T-helper 1 cell treated with Interleukin-12 subunit alpha and Interleukin-12 subunit beta and Interleukin-4 antibody, amounts not matched to agents 30 ng/mL and 1 ng/mL, for 36 hours (primary cell): ENCODE data around the gene LAMTOR2. TPM values are rescaled to one million over a fixed set of nuclear protein-coding genes. Genes with fewer than 3 reads are reported as not detected.

Experiments used
- intact Hi-C: fragments of 100-400 bp; cut with micrococcal nuclease; formaldehyde crosslinking; loops from one replicate; pipeline ENCODE4 v1.15.1; 2024
- total RNA-seq: library from RNA; stranded (reverse); gene quantifications from 2 replicates; pipeline ENCODE4 v1.2.3, GENCODE V29; 2022

Gene LAMTOR2
- total RNA-seq, 1 donor from 2014 or later: 62.0 TPM

- intact Hi-C loops: no loop called here
These were observed 20.1 kb downstream of the LAMTOR2 start for GRCh38 chr1:156074661-156075060.

DNA sequence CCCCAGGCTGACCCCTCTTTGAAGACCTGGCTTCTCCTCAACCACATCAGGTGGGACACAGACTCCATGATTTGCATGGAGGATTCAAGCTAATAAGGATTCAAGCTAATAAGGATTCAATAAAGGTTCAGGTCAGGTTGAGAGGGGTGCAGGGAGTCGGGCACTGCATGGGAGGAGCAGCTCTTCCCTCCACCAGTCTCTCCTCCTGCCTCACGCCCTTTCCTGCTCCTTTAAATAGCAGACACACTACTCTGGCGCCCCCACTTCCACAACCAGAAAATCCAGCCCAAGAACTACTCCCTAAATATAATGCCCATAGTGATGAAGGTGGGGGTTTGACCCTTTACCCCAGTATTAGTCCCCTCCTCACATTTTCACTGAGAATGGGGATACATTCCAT, 20.6 kb downstream of the LAMTOR2 start:
- intact Hi-C loops: no loop called here

DNA sequence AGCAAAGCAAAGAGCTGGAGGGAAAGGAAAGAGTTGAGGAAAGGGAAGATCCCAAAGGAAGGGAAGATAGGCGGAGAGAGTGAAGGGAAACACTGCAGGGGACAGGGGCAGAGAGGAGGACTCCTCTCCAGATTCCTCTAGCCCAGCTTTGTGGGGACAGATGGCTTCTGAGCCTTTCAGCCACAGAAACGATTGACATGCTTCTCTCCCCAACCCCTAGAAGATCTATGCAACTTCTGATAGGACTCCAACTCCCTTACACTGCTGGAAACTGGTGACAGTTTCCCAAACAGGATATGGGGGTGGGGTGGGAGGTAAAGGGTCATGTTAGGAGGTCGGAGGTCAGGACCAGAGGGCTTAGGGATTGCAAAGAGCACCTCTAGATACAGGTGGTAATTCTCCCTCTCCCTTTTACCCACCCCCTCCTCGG, 21.2 kb downstream of the LAMTOR2 start:
- intact Hi-C loops: no loop called here

DNA sequence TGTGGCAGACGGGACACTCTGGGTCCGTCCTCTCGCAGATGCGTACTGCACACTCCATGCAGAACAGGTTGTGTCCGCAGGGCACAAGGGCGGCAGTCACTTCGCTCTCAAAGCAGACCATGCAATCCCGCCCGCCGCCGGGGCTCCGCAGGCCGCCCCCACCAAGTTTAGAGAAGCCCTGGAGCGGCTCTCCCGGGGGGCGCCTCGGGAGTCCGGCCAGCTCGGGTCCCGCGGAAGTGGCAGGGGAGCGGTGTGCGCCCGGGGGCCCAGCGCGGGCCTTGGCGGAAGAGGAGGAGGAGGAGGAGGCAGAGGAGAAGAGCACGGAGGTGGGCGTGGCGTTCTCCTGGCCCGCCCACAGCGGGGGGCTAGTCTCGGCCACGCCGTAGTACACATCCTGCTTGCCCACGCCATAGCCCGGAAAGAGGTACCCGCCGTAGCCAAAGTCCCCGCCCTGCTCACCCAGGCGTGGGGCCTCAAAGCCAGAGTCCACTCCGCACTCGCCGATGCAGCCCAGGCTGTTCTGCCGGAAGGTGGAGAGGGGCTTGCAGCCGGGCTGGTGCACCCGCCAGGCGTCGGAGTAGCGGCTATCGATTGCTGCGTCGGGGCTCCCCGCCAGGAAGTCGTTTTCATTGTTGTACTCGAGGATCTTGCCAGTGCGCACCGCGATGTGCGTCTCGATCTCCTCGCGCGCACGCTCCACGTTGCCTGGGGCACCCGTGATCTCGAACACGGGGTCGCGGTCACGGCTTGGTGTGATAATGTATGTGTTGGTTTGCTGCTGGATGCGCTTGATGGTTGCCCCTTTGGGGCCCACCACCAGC, 22.2 kb downstream of the LAMTOR2 start:
- intact Hi-C loops: no loop called here

DNA sequence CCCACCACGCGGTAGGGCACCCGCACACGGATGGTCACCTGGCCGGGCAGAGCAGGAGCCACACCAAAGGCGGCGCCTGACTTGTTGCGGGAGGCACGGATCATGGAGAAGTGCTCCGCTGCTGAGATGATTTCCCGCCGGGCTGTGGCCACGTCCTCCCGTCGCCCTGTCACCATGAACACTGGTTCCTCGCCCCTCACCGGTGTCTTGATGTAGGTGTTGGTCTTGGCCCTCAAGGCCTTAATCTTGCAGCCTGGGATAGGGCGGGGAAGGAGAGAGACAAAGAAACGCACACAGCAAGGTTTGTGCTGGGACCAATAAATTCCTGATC, 22.8 kb downstream of the LAMTOR2 start:
- intact Hi-C loops: no loop called here

DNA sequence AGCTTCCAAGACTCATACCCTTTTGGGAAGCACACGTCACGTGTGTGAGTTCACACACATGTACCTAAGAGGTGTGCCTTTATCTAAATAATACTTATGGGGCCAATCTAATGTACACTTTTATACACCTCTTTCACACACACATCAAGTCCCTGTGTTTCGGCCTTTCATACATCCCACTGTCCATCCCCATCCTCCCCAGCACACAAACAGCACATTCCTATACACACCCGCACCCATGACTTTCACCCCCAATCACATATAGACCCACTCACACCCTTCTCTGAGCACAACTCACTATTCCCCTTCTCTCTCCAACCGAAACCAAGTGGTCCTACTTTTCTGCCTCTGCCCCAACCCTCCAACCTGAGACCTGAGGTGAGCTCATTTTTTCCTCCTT, 24.1 kb downstream of the LAMTOR2 start:
- intact Hi-C loops: no loop called here

DNA sequence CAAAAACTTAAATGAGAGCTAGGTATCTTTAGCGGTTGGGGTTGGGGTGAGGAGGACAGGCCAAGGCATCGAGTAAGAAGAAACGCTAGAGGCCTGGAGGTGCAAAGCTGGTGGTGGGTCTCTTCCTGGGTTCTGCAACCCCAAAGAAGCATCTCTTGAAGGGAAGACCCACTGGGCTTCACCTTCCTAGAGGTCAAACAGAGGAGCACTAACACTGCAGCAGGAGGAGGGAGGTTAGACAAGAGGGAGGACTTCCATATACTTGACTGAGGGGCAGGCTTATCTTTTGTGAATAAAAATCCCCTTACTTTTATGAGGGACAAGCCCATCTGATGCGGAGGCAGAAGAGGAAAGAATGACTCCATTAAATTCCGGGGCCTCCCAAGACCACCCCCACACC, 25.2 kb downstream of the LAMTOR2 start:
- intact Hi-C loops: no loop called here

DNA sequence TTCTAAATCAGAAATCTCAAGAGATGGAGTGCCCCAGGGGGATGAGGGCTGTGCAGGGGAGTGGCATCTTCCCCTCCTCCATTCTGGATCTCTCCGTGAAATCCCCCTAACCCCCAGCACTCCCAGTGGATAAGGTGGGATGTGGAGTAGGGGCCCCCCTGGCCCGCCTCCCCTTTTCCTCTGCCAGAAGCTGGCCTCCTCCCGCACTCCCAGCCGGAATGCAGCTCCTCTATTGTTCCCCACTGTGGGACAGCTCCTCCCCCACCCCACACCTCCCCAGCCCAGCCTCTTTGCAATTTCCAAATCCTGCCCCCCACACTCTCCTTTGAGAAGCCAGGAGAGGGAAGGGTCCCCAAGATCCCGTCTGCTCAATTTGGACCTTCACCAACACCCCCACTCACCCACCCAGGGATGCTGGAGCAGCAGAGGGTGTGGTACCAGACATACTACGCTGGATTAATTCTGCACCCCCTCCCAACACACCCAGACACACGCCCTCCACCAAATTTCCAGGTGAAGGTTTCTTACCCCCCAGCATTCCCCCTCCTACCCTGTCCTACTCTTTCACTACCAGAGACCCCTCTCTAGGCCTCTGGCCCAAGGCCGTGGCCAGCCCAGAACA, 25.8 kb downstream of the LAMTOR2 start:
- intact Hi-C loops: no loop called here

- intact Hi-C loops: no loop called here
These were observed 26.2 kb downstream of the LAMTOR2 start for GRCh38 chr1:156080863-156081179.

DNA sequence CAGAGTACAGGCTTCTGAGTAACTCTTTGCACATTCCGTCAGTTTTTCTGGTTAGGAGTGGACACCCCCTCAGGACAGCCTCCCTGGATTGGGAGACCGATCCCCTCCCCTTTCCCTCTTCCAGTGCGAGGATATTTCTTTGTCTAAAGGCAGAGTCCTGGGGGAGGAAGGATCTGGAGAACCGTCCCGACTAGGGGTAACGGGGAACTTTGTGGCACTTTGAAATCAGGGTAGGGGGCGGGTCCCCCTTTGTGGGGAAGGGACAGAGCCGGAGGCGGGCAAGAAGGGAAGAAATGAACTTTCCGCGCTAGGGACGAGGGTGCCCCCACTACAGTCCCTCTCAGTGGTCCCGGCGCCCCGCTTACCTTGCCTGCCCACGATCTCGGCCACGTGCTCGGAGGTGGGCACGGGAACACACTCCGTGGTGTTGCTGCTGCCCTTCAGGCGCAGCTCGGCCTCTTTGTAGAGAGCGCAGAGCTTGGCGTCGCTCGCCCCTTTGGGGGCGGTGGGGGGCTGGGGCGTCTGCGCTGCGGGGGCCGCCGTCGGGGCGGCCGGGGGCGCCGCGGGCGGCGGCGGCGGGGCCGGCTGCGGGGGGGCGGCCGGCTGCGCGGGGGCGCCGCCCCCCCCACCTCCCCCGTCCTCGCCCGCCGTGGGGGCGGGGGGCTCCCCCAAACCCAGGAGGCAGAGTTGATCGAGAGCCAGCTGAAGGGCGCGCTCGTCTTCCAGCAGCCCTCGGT, 26.8 kb downstream of the LAMTOR2 start:
- intact Hi-C loops: no loop called here

DNA sequence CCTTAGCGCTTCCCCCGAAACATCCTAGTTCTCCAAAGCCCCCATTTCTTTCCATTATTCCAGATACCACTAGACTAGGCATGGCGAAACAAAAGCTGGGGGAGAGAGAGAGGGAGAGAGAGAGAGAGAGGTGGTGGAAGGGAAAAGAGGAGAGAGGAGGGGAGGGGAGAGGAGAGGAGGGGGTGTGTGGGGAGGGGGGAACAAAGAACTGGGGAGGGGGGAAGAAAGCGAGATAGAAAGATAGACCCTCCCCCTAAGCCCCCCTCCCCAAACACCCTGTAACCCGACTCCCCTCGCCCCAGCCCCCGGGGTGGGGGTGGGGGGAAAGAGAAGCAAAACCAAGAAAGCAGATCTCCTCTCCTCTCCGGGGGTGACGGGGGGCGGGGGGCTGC, 27.3 kb downstream of the LAMTOR2 start:
- intact Hi-C loops: loop anchor here (1.0 kb wide), 2 partner anchors 28 to 61 kb away; partner anchors contain the start of gene LAMTOR2

- intact Hi-C loops: loop anchor here (1.0 kb wide), 2 partner anchors 28 to 61 kb away; partner anchors contain the start of gene LAMTOR2
These were observed 27.9 kb downstream of the LAMTOR2 start, which contains the start of gene MEX3A for GRCh38 chr1:156082309-156083091. MEX3A (minus strand) TSS chr1:156082465; CDS start chr1:156081998, 467 bp downstream.

GRCh38 chr1:156083800-156084790, 29.5 kb downstream of the LAMTOR2 start:
- intact Hi-C loops: no loop called here

GRCh38 chr1:156086256-156086662, 31.7 kb downstream of the LAMTOR2 start:
- intact Hi-C loops: no loop called here

DNA sequence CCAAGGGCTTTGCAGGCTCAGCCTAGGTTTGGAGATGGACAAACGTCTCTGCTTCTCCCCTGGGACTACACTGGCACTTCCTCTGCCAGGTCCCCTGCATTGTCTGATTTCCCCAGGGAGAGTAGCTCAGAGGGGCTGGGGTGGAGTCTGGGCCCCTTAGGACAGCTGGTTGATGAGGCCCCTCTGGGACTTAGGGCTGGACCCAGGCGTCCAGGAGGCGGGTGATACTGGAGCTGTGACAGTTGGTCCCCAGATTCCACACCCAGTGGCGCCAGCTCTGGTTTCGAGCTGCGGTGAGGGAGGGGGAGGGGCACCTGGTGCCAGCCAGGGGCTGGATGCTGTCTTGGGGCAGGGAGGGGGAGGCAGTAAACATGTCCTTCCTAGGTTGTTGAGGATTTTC, 35.1 kb downstream of the LAMTOR2 start:
- intact Hi-C loops: loop anchor here (1.0 to 2.0 kb wide), 3 partner anchors 41 to 229 kb away; no protein-coding TSS in a partner anchor

- intact Hi-C loops: loop anchor here (1.0 to 2.0 kb wide), 3 partner anchors 40 to 229 kb away; no protein-coding TSS in a partner anchor
These were observed 35.7 kb downstream of the LAMTOR2 start for GRCh38 chr1:156090138-156090839.

DNA sequence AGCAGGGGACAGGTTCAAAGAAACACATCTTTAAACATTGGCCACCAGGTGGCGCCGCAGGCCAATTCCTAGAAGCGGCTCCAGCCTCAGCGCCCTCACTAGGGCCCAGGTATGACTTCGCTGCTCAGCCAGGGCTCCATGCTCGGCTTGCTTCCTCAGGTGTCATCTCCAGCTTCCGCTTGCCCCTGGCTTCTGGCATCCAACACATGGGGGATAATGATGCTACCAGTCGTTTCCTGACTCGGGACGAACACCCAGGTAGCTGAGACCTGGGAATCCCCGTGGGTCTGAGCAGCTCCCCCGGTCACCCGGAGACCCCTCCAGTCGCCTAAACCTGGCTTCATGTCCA, 36.2 kb downstream of the LAMTOR2 start:
- intact Hi-C loops: loop anchor here (1.0 to 2.0 kb wide), 3 partner anchors 39 to 228 kb away; no protein-coding TSS in a partner anchor

- intact Hi-C loops: loop anchor here (2.0 kb wide), 1 partner anchor 227 kb away; no protein-coding TSS in a partner anchor
These were observed 37.0 kb downstream of the LAMTOR2 start for GRCh38 chr1:156091610-156092009.

- intact Hi-C loops: loop anchor here (1.0 kb wide), 1 partner anchor 34 kb away; no protein-coding TSS in a partner anchor
These were observed 41.4 kb downstream of the LAMTOR2 start for GRCh38 chr1:156095906-156096508.
